Activated T-cell treated with anti-CD3 and anti-CD28 coated beads, Interleukin-2, amount 50 U/mL, for 4 hours (primary cell): ENCODE results near the gene MRPS9. TPM values are rescaled to one million over a fixed set of nuclear protein-coding genes. Genes with fewer than 3 reads are reported as not detected.
A peak's percentile ranks its signal among the peaks of the same experiment; 100 is the strongest.

Experiments used
- ATAC-seq, 2 donors: fragments of 200-7000 bp; cut with Tn5 transposase; one replicate each; pipeline ENCODE4 v1.10.0; 2021
- DNase-seq: peaks from one replicate; pipeline ENCODE4 v3.0.0-alpha.2; 2020
- H3K27me3 Mint-ChIP-seq: one replicate; pipeline ENCODE4 v1.8.0; 2021; ENCODE audit warnings: low read depth, mixed read lengths
- H3K36me3 Mint-ChIP-seq: one replicate; pipeline ENCODE4 v1.8.0; 2022; ENCODE audit warnings: mixed read lengths; ENCODE audit not compliant: insufficient read depth
- H3K4me1 Mint-ChIP-seq: one replicate; pipeline ENCODE4 v1.8.0; 2021; ENCODE audit warnings: low read depth, mixed read lengths
- H3K4me3 Mint-ChIP-seq: one replicate; pipeline ENCODE4 v1.8.0; 2021; ENCODE audit warnings: mild to moderate bottlenecking, moderate library complexity, mixed read lengths
- H3K9me3 Mint-ChIP-seq: one replicate; pipeline ENCODE4 v1.8.0; 2021; ENCODE audit warnings: mixed read lengths
- total RNA-seq, 3 donors: library from RNA; stranded (reverse); gene quantifications; one replicate each; pipeline ENCODE4 v1.2.1, GENCODE V29; 2021

Gene MRPS9
- total RNA-seq, 3 donors from 2014 or later, result 45.0 to 49.2 (median 46.2) TPM

DNA sequence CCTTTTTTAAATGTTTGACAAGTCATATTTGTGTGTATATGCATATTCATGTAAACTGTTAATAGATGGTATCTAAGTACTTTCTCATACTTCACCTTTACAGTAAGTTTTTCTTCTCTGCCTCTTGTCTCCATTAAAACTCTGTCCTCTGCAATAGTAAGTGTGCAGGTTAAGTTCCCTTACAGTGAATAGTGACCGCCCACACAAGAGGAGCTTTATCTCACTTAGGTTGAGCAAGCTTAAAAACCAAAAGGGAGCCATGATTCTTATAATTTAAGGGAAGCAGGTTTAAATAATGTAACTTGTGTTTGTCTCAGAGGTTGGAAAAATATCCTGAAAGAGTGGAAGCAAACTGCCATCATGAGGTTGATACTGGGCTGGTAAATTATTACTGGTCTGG lies 61.3 kb downstream of the MRPS9 start:
- no peak for ATAC-seq
- no peaks in the 10 kb centered on the region for H3K9me3 Mint-ChIP-seq
- H3K36me3 Mint-ChIP-seq, result peaks cover 57% of the 10 kb centered on the region
- no peaks in the 10 kb centered on the region for H3K4me1 Mint-ChIP-seq
- no peak overlapping the region for H3K4me3 Mint-ChIP-seq
- no peaks in the 10 kb centered on the region for H3K27me3 Mint-ChIP-seq
- DNase-seq, result no peak

DNA sequence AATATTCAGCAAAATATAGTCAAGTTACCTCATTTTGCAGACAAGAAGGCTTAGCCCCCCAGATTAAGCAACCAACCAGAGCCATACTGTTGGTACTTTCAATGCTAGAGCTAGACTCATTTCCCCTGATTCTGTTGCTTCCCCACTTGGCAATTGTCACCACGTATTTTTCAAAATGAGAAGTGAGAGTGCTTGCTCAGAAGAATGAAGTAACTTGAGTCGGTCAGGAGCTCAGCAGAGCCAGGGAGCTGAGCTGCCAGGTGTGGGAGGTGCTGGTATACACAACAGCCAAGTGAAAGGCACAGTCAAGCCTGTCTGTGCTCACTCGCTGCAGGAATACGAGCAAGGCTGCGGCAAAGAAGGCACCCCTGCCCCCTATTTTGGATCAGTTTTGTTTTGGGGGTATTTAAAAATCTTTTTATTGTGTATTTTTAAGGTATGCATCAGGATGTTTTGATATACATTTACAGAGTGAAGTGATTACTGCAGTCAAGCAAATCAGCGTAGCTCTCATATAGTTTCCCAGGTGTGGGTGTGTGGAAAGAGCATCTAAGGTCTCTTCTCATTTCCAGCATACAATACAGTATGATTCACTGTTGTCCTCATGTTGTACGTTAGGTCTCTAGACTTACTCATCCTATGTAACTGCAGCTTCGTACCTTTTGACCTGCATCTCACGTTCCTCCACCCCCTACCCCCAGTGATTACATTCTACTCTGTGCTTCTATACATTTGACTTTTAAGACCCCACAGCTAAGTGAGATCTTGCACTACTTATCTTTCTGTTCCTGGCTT lies 62.4 kb downstream of the MRPS9 start:
- ATAC-seq (no peak), DNase-seq (no peak)
- Mint-ChIP-seq H3K36me3 (peaks cover 50% of the 10 kb centered on the region), H3K9me3 (no peaks in the 10 kb centered on the region), H3K27me3 (no peaks in the 10 kb centered on the region), H3K4me3 (no peak overlapping the region), H3K4me1 (no peaks in the 10 kb centered on the region)

DNA sequence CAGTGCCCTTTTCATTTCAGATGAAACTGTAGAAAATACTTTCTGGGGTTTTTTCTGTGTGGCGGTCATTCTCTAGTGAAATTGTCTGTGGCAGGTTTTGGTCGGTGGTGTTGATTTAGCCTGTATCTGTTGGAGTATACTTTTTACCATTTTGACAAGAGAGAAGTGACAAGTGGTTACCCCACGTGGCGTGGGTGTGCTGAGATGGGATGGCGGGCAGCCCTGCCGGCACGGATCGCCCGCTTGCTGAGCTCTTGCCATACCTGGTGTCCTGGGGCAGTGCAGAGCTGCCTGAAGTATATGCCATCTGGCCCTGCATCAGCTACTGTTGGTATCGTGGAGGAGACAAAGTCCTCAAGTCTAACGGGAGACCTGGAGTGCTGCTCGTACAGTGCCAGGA lies 64.1 kb downstream of the MRPS9 start:
- no peaks in the 10 kb centered on the region for H3K27me3 Mint-ChIP-seq
- H3K4me3 Mint-ChIP-seq, result no peak overlapping the region
- H3K36me3 Mint-ChIP-seq, result peaks cover 45% of the 10 kb centered on the region
- no peaks in the 10 kb centered on the region for H3K9me3 Mint-ChIP-seq
- DNase-seq (no peak), ATAC-seq (no peak)
- H3K4me1 Mint-ChIP-seq, result no peaks in the 10 kb centered on the region

DNA sequence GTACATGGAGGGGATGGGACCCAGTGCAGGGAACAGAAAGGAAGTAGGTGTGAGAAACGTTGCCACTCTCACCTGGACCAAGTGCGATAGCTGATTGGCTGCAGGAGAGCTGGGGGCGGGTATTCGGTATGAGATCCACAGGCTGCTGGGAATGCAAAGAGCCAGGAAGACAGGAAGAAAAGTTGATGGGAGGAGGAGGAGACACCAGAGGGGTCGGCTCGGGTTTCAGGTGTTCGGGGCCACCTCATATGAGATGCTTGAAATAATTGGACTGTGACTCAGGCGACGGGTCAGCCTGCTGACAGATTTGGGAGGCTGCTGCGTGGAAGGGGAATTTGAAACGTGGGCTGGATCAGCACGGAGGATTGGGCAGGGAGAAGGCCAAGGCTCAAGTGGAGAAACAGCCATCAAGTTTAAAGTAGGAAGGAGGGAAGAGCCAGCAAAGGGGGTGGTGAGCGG lies 65.1 kb downstream of the MRPS9 start:
- Mint-ChIP-seq H3K36me3 (peaks cover 48% of the 10 kb centered on the region), H3K4me1 (no peaks in the 10 kb centered on the region), H3K27me3 (no peaks in the 10 kb centered on the region), H3K4me3 (no peak overlapping the region), H3K9me3 (no peaks in the 10 kb centered on the region)
- no peak for DNase-seq
- ATAC-seq, result no peak

DNA sequence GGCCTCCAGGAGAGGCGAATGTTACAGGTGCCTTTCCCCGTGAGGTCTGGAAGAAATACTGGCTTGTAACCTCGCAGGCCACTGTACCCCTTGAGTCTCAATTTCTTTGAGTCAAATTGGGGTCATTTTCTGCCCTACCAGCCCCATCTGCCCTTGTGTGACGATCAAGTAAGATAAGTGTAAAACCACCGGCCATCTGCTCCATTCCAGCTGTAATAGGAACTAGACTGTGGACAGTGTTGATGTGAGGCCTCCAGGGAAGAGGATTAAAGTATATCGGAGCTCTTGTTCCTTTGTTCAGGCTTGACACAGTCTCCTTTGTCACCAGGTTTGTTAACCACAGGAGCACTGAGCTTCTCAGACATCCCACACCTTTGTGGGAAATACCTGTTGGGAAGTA lies 65.6 kb downstream of the MRPS9 start:
- Mint-ChIP-seq H3K36me3 (peaks cover 46% of the 10 kb centered on the region), H3K9me3 (no peaks in the 10 kb centered on the region), H3K4me1 (no peaks in the 10 kb centered on the region), H3K4me3 (no peak overlapping the region), H3K27me3 (no peaks in the 10 kb centered on the region)
- ATAC-seq (no peak), DNase-seq (no peak)

DNA sequence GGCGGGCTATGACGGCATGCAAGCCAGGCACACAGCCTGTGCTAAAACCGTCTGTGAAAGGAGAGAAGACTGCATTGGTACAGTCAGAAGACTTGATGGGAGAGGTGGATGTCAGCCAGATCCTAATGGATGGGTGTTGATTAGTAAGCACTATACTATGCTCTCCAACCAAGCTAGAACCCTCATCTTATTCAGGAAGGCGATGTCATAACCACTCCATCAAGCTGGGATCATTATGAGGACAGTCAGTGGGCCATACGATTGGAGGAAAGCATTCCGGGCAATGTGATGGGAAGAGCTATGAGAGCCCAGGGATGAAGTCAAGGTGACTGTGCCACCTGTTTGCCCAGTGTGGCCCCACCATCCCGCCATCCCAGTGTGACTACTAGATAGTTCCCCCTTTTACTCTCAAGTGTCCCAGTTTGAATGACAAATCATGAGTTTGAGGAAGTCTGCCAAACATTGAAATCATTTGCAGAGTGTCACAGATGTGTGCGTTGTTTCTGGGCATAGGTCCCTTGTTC lies 66.4 kb downstream of the MRPS9 start:
- Mint-ChIP-seq H3K4me3 (no peak overlapping the region), H3K36me3 (peaks cover 43% of the 10 kb centered on the region), H3K4me1 (no peaks in the 10 kb centered on the region), H3K27me3 (no peaks in the 10 kb centered on the region), H3K9me3 (no peaks in the 10 kb centered on the region)
- ATAC-seq (no peak), DNase-seq (no peak)

DNA sequence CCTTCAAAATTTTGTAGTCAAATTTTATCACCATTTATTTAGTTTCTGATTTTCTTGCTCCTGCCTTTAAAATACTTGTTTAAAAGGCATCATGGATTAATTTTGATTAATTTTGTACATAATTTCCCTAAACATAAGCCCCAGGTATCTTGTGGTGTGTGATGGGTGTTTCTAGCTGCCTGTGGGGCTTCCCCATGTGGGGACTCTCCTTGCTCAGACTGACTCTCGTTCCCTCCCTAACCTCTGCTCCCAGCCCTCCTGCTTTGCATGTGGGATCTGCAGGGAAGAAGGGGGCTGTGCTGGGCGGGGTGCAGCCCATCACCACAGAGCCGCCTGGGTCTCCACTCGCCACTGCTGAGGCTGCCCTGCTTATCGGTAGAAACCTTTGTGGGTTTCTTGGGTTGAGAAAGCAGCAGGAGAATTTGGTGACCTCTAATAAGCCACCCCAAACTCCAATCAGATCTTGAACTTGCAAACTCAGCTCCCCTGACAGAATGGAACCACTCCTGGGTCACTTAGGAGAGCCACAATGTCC lies 72.5 kb downstream of the MRPS9 start:
- Mint-ChIP-seq H3K36me3 (peaks cover 10% of the 10 kb centered on the region), H3K27me3 (no peaks in the 10 kb centered on the region), H3K4me1 (no peaks in the 10 kb centered on the region), H3K9me3 (no peaks in the 10 kb centered on the region), H3K4me3 (no peak overlapping the region)
- no peak for ATAC-seq
- no peak for DNase-seq

DNA sequence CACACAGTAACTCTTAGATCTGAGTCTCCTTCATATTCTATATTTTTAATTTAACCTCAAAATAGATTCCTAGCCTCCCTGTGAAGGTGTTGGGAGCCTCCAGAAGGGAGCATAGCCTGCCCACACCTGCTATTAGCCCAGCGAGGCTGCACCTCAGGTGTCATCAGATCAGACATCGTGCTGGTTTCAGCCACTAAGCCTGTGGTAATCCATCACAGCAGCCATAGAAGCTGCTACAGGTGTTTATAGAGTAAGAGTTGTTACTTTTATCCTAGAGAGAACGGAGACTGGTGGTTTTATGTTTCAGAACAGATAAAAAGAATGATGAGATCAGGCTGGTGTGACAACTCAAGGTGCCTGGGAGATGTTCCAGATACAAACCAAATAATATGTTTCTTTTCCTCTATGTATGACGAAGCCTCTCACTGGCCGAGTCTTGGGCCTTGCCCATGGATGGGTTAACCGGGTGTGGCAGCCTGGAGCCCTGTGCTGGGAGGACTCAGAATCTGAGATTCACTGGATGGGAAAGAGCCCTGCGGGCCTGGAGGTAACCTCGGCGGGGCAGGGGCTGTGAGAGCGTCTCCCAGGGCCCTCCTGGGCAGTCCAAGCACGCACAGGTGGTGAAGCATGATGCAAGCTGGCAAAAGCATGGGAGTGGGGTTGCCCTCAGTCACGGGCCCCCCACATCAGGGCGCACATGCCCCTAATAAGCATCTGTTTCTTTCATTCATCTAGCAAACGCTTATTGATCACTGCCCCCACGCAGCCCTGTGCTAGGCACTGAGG lies 73.7 kb downstream of the MRPS9 start:
- Mint-ChIP-seq H3K9me3 (no peaks in the 10 kb centered on the region), H3K27me3 (no peaks in the 10 kb centered on the region), H3K4me1 (no peaks in the 10 kb centered on the region), H3K4me3 (no peak overlapping the region), H3K36me3 (peaks cover 9% of the 10 kb centered on the region)
- DNase-seq, result no peak
- ATAC-seq, result no peak

DNA sequence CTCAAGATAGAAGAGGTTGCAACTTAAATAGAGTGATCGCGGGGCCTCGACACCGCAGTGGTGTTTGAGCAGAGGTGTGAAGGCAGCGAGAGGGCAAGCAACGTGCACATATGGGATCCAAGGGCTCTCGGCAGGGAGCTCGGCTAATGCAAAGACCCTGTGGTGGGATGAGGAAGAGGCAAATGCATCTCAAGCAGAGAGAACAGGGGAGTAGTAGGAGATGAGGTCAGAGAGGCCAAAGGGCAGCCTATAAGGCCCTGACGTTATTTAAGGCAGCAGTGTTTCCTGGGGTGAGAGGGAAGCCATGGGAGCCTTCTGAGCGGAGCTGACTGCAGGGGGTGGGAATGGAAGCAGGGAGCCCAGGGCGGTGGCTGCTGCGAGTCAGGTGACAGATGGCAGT lies 74.5 kb downstream of the MRPS9 start:
- H3K4me3 Mint-ChIP-seq, result no peak overlapping the region
- DNase-seq (no peak), ATAC-seq (no peak)
- no peaks in the 10 kb centered on the region for H3K9me3 Mint-ChIP-seq
- H3K27me3 Mint-ChIP-seq, result no peaks in the 10 kb centered on the region
- no peaks in the 10 kb centered on the region for H3K4me1 Mint-ChIP-seq
- peaks cover 12% of the 10 kb centered on the region for H3K36me3 Mint-ChIP-seq

DNA sequence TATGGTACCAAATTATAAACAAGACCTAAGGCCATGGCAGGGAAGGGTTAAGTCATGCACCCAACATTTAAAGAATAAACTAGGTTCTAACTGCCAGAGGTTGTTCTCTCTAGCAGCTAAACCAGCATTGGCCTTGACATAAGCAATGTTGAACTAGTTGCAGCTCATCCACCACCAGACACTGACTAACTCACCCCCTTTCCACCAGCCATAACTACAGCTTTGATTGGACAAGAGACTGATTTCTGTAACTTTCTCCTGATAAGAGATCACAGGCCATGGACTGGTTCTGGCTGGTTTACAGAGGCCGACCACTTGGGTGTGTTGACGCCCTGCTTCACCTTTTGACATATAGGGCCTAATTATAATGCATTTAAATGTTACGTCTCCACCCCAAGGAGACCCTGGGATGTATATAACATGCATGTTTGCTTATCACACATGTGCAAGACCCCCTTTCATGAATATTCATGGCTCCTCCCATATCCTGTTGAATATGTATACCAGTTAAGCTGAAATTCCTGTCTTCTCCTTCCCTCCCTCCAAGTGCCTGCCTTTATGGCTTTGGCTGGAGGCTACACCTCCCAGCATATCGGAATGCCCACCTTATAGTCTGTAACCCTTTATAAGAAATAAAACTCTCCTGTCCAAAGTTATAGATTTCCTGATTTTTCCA lies 75.9 kb downstream of the MRPS9 start:
- ATAC-seq, result no peak
- Mint-ChIP-seq H3K4me3 (no peak overlapping the region), H3K4me1 (no peaks in the 10 kb centered on the region), H3K27me3 (no peaks in the 10 kb centered on the region), H3K36me3 (peaks cover 5% of the 10 kb centered on the region), H3K9me3 (no peaks in the 10 kb centered on the region)
- no peak for DNase-seq

DNA sequence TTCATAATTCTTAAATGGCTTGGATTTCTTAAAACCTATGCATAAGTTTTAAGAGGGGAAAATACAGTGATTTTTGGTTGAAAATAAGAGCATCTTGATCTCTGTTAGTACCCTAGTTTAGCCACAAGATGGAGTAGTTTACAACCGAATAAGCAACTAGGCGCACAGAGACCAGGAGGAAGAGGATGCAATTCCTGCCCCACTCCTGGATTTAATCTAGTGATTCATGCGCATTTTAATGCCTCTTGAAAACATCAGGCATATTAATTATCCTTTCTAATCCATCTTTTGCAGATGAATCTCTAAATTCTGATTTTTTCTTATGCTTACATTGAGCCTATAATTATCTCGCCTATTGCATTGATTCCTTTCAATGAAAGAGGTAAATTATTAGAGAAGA lies 76.7 kb downstream of the MRPS9 start:
- no peaks in the 10 kb centered on the region for H3K4me1 Mint-ChIP-seq
- no peaks in the 10 kb centered on the region for H3K9me3 Mint-ChIP-seq
- ATAC-seq, result no peak
- DNase-seq, result no peak
- H3K4me3 Mint-ChIP-seq, result no peak overlapping the region
- H3K27me3 Mint-ChIP-seq, result no peaks in the 10 kb centered on the region
- H3K36me3 Mint-ChIP-seq, result peaks cover 7% of the 10 kb centered on the region

DNA sequence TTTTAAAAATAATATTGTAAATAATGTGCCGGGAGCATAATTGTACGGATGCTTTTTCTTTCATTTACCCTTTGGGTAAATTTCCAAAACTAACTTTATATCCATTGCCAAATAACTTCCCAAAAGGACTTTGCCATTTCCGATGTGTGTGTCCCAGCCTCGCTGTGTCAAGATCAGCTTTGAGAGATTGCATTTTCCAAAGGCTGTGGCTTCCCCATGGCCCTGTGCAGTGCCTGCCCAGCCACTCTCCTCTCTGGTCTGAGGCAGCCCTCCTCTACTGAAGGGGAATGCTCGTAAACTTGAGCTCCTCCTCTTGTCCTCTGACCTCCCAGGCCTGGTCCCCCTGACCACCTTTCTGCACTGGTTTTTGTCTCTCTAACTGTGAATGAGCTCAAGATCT lies 78.5 kb downstream of the MRPS9 start:
- no peak for DNase-seq
- no peaks in the 10 kb centered on the region for H3K27me3 Mint-ChIP-seq
- H3K36me3 Mint-ChIP-seq, result peaks cover 8% of the 10 kb centered on the region
- no peak overlapping the region for H3K4me3 Mint-ChIP-seq
- no peaks in the 10 kb centered on the region for H3K4me1 Mint-ChIP-seq
- ATAC-seq, result no peak
- H3K9me3 Mint-ChIP-seq, result no peaks in the 10 kb centered on the region

DNA sequence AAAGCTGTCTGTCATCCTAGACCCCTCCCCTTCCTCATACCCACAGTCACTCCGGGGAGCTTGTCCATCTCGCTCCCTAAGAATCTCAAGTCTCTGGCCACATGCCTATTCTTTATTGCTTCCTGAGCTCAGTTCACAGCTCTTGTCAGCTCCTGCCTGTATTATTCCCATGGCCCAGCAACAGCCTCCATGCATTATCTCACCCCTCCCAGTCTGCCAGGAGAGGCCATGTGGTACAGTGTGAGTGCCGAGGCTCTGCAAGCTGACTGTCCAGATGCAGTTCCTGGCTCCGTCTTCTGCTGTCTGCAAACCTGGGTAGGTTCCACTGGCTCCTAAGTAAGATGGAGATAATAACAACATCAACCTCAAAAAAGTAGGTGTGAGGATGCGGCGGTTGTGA lies 79.7 kb downstream of the MRPS9 start:
- no peaks in the 10 kb centered on the region for H3K27me3 Mint-ChIP-seq
- H3K9me3 Mint-ChIP-seq, result no peaks in the 10 kb centered on the region
- peaks cover 8% of the 10 kb centered on the region for H3K36me3 Mint-ChIP-seq
- H3K4me3 Mint-ChIP-seq, result no peak overlapping the region
- no peak for ATAC-seq
- DNase-seq, result no peak
- no peaks in the 10 kb centered on the region for H3K4me1 Mint-ChIP-seq

DNA sequence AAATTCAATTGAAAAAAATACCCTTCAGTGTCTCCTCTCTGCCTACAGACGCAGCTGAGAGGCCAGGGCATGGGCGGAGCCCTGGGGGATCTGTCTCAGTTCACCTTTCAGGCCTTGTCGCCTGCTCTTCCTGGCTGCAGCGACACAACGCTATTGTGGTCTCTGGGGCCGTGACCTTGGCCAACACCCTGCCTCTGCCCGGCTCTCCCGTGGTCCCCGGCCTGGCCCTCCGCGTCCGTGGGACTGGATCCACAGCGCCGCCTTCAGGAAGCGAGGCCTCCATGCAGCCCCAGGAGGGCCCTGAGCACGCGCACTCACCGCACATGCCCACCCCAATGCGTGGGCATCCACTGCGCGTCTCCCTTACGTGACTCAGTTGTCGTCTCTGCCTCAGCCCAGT lies 81.1 kb downstream of the MRPS9 start:
- DNase-seq (no peak), ATAC-seq (peak; percentile 23 to 32)
- peaks cover 3% of the 10 kb centered on the region for H3K27me3 Mint-ChIP-seq
- H3K4me3 Mint-ChIP-seq, result no peak overlapping the region
- H3K36me3 Mint-ChIP-seq, result peaks cover 8% of the 10 kb centered on the region
- no peaks in the 10 kb centered on the region for H3K9me3 Mint-ChIP-seq
- H3K4me1 Mint-ChIP-seq, result no peaks in the 10 kb centered on the region
